Stimulated activated CD4-positive, alpha-beta T cell treated with anti-CD3 and anti-CD28 coated beads, Interleukin-1b, Interleukin-23, amount 100 ng/mL, for 48 hours (primary cell): Measurements from ENCODE around the gene KLF16.

ENCODE experiments used
- DNase-seq: peaks from one replicate; pipeline ENCODE4 v3.0.0-alpha.2; 2020

KLF16 gene

GRCh38 chr19:1805401-1806183, 57.8 kb downstream of the KLF16 start:
- DNase-seq, result no peak

GRCh38 chr19:1804858-1805257, 58.5 kb downstream of the KLF16 start:
- DNase-seq, result no peak
